HepG2 (cell line): ENCODE results near the gene TMEM79. TPM values are rescaled to one million over a fixed set of nuclear protein-coding genes. Genes with fewer than 3 reads are reported as not detected.
A peak's percentile ranks its signal among the peaks of the same experiment; 100 is the strongest.

Source experiments
- CENPBD1 ChIP-seq: sonication (generic); formaldehyde crosslinking; IDR thresholded peaks from 2 replicates; pipeline ENCODE4 v1.8.0; 2022; ENCODE audit warnings: missing genetic modification reagents, low read depth, mild to moderate bottlenecking, borderline replicate concordance
- ELF1 ChIP-seq: sonication (generic); formaldehyde crosslinking; IDR thresholded peaks from 2 replicates; pipeline ENCODE4 v1.4.0; 2020; ENCODE audit warnings: missing genetic modification reagents
- EP300 ChIP-seq, 3 experiments: sonication (generic) in 1 of 3; formaldehyde crosslinking in 1 of 3; IDR thresholded peaks; 2 replicates each; pipeline versions ENCODE4 v1.5.1 to v1.6.1; 2011 to 2020; ENCODE audit warnings: low read depth in 2 of 3, low read length in 2 of 3, borderline replicate concordance in 1 of 3, improper control_type of control experiment in 1 of 3, mild to moderate bottlenecking in 1 of 3, missing genetic modification reagents in 1 of 3, moderate library complexity in 1 of 3
- FUBP1 ChIP-seq: sonication (generic); formaldehyde crosslinking; IDR thresholded peaks from 2 replicates; pipeline ENCODE4 v1.5.1; 2020; ENCODE audit warnings: missing genetic modification reagents, mild to moderate bottlenecking, borderline replicate concordance
- KAT8 ChIP-seq: IDR thresholded peaks from 2 replicates; pipeline ENCODE4 v1.6.1; 2016; ENCODE audit warnings: missing genetic modification reagents, missing compliant biosample characterization
- KMT2A ChIP-seq: sonication (generic); formaldehyde crosslinking; IDR thresholded peaks from 2 replicates; pipeline ENCODE4 v1.4.0; 2020; ENCODE audit warnings: missing genetic modification reagents
- MEIS1 ChIP-seq: sonication (generic); formaldehyde crosslinking; IDR thresholded peaks from 2 replicates; pipeline ENCODE4 v1.9.0; 2021; ENCODE audit warnings: mild to moderate bottlenecking, missing genetic modification reagents, moderate library complexity, borderline replicate concordance
- NAIF1 ChIP-seq: sonication (generic); formaldehyde crosslinking; IDR thresholded peaks from 2 replicates; pipeline ENCODE4 v1.5.0; 2020; ENCODE audit warnings: mild to moderate bottlenecking, missing genetic modification reagents, borderline replicate concordance
- TEAD2 ChIP-seq: sonication (generic); formaldehyde crosslinking; IDR thresholded peaks from 2 replicates; pipeline ENCODE4 v1.9.0; 2021; ENCODE audit warnings: missing genetic modification reagents
- USF2 ChIP-seq, 2 experiments: sonication (generic) in 1 of 2; formaldehyde crosslinking in 1 of 2; IDR thresholded peaks; 2 replicates each; pipeline versions ENCODE4 v1.5.1 to v1.6.1; 2011 to 2020; ENCODE audit warnings: borderline replicate concordance in 1 of 2, low read depth in 1 of 2, low read length in 1 of 2, mild to moderate bottlenecking in 1 of 2, missing genetic modification reagents in 1 of 2, moderate library complexity in 1 of 2
- ZBTB40 ChIP-seq, 2 experiments: fragments of 450-650 bp in 1 of 2; sonication (generic) in 1 of 2; formaldehyde crosslinking in 1 of 2; IDR thresholded peaks; 2 replicates each; pipeline versions ENCODE4 v1.6.1 to v1.8.0; 2016 to 2022; ENCODE audit warnings: antibody characterized with exemption in 1 of 2, mild to moderate bottlenecking in 1 of 2, missing genetic modification reagents in 1 of 2
- ZFP90 ChIP-seq: sonication (generic); formaldehyde crosslinking; IDR thresholded peaks from 2 replicates; pipeline ENCODE4 v1.8.0; 2022; ENCODE audit warnings: missing genetic modification reagents, mild to moderate bottlenecking, inconsistent platforms, borderline replicate concordance
- ZNF564 ChIP-seq: sonication (generic); formaldehyde crosslinking; IDR thresholded peaks from 2 replicates; pipeline ENCODE4 v1.8.1; 2023; ENCODE audit warnings: mild to moderate bottlenecking, missing genetic modification reagents
- polyA plus RNA-seq, 8 experiments: library from polyadenylated mRNA; depleted of rRNA in 3 of 8; stranded (reverse) in 7 of 8; unstranded in 1 of 8; fragments of >200 nt; fragmentation: Illumina TruSeq in 4 of 8; extraction: Trizol in 4 of 8; gene quantifications; 2 replicates each; pipeline versions ENCODE4 v1.2.1 to v1.2.3, GENCODE V29; 2011 to 2016; ENCODE audit warnings: low read depth in 4 of 8, missing spikeins in 1 of 8, mixed read lengths in 1 of 8; ENCODE audit not compliant: insufficient read depth in 1 of 8
- total RNA-seq, 5 experiments: library from RNA; depleted of rRNA; stranded (reverse); fragments of >200 nt; fragmentation: Illumina TruSeq; extraction: Trizol; gene quantifications; 2 replicates each; pipeline ENCODE4 v1.2.3, GENCODE V29; 2016; ENCODE audit warnings: low read depth in 1 of 5

TMEM79 gene
- total and polyA plus RNA-seq, 2 of the 13 experiments (the other 11 are each of a cell fraction or from before 2014, with no cell fraction given), result 1.2 to 1.9 TPM

GRCh38 chr1:156295391-156295947 lies 11.3 kb downstream of the TMEM79 start, which contains the start of gene GLMP (continued):
- TF ChIP-seq FUBP1 (CRISPR knock-in tag) (no peak), MEIS1 (CRISPR knock-in tag) (0 out of 2 replicates have a peak, but pooled peaks have one; percentile 23), KMT2A (CRISPR knock-in tag) (peak; percentile 49; the same call in 1 of the 2 replicates), ZNF564 (CRISPR knock-in tag) (0 out of 2 replicates have a peak, but pooled peaks have one; percentile 34), KAT8 (CRISPR knock-in tag) (peak; percentile 95), CENPBD1 (CRISPR knock-in tag) (no peak), ZBTB40 (IDR thresholded peaks at IDR 0.05) (no peak), ZBTB40 (CRISPR knock-in tag; IDR thresholded peaks at IDR 0.05) (peak; percentile 58; the same call in 1 of the 2 replicates), NAIF1 (CRISPR knock-in tag) (0 out of 2 replicates have a peak, but pooled peaks have one; percentile 30), EP300 (IDR thresholded peaks at IDR 0.05; ENCODE audit: low read depth in 2 of 2, low read length in 2 of 2) (0 out of 4 replicates have a peak, but pooled peaks of 1 of the 2 experiments have one; percentile 14), EP300 (CRISPR knock-in tag; IDR thresholded peaks at IDR 0.05; ENCODE audit: borderline replicate concordance) (no peak), ELF1 (CRISPR knock-in tag) (peak; percentile 42), ZFP90 (0 out of 2 replicates have a peak, but pooled peaks have one; percentile 28), USF2 (IDR thresholded peaks at IDR 0.05; ENCODE audit: low read depth, low read length) (peak; percentile 91), USF2 (CRISPR knock-in tag; IDR thresholded peaks at IDR 0.05; ENCODE audit: borderline replicate concordance) (peak; percentile 96; the same call in 1 of the 2 replicates), TEAD2 (CRISPR knock-in tag) (no peak)
